C4-2B (cell line): Measurements from ENCODE around the gene ZNF354C.

Experiments
- H3K27ac ChIP-seq: fragments of 450-650 bp; 2 replicates; pipeline ENCODE4 v1.5.1; 2017
- ZFX ChIP-seq: fragments of 450-650 bp; IDR thresholded peaks from 2 replicates; pipeline ENCODE4 v1.6.1; 2017
- TF ChIP-seq, protein P1 (sequence below): fragments of 450-650 bp; conservative IDR thresholded peaks from 2 replicates; pipeline ENCODE4 v1.5.1; 2017; ENCODE audit warnings: mild to moderate bottlenecking

ZNF354C gene

DNA sequence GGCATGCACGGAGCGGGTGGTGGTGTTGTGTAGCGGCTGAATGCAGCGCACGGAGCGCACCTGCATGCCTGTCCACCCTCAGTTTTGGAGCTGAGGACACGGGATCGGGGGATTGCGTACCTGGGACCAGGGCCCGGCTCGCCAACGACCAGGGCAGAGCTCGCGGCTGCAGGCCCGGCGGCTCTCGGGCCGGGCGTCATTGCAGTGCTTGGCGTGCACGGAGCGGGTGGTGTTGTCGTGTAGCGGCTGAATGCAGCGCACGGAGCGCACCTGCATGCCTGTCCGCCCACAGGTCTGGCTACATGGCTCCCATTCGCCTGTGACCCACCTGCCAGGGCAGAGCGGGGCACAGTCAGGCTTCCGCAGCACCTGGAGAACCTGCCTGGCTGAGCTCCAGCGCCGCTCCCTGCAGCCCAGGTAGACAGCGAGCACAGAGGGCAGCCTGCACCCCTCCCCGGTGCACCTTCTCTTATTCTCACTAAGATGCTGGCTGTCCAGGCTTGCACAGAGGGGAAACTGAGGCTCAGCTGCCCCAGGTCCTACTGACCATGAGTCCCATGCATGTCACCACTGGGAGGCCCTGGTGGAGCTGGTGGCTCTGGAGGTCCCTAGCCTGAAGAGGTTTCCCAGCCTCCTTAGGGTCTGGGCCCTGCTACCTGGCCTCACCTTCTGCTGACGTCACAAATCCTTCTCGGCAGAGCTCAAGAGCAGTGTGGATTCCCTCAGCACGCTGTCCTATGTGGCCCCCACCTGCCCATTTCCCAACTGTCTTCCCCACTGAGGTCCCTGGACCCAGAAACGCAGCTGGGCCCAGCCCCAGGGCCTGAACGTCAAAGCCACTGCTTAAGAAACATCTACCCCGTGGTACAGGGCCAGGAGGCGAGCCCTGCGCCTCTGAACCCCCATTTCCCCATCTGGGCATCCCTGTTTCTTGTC lies 64.9 kb downstream of the ZNF354C start:
- TF ChIP-seq ZFX: no peak
- TF ChIP-seq, protein P1, sequence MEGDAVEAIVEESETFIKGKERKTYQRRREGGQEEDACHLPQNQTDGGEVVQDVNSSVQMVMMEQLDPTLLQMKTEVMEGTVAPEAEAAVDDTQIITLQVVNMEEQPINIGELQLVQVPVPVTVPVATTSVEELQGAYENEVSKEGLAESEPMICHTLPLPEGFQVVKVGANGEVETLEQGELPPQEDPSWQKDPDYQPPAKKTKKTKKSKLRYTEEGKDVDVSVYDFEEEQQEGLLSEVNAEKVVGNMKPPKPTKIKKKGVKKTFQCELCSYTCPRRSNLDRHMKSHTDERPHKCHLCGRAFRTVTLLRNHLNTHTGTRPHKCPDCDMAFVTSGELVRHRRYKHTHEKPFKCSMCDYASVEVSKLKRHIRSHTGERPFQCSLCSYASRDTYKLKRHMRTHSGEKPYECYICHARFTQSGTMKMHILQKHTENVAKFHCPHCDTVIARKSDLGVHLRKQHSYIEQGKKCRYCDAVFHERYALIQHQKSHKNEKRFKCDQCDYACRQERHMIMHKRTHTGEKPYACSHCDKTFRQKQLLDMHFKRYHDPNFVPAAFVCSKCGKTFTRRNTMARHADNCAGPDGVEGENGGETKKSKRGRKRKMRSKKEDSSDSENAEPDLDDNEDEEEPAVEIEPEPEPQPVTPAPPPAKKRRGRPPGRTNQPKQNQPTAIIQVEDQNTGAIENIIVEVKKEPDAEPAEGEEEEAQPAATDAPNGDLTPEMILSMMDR: no peak
- no peak overlapping the region for H3K27ac ChIP-seq

DNA sequence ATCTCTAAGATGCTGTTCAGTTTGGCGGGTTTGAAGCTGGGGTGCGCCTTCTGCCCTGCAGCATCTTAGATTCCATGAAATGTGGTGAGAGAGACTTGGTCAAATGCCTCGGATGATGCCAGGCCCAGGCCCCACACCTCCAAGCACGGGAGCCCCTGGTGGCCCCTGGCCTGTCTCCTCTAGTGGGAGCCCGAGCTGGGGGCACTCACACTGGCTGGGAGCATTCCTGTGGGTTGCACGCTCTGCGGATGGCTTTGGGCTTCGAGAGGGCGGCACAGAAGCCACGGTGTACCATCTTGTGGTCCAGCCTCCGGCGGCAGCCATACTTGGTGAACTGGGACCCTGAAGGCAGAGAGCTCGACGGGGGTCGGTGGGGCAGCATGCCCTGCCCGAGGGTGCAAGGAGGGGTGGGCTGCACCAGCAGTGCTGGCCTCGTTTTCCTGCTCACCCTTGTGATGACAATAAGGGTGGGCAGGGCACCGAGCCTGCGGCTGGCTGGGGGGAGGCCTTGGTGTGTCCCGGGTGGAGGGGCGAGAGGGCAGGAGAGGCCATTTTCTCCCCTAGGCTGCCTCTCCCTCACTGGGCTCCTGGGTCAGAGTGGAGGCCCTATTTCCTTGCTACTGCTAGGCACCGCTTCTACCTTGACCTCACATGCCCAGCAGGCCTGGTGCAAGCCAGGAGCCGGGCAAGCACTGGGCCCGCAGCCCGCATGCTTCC lies 65.8 kb downstream of the ZNF354C start:
- no peak overlapping the region for H3K27ac ChIP-seq
- TF ChIP-seq ZFX: no peak
- TF ChIP-seq, protein P1: no peak

DNA sequence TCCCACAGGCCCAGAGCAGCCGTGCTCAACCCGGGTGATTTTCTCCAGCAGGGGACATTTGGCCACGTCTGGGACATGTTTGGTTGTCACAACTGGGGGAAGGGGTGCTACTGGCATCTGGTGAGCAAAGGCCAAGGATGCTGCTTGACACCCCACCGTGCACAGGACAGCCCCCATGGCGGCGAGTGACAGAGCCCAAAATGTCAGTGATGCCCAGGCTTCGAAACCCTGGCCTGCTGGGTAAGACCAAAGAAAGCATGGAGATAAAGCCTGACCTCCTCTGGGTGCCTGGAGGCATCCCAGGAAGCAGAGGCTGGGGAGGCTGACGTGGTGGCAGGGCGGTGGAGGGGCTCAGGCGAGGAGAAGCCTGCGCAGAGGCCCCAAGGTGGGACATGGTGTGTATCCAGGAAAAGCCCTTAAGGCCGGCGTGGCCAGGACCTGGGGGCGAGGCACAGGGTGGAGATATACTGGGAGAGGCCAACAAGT lies 66.4 kb downstream of the ZNF354C start:
- no peak for TF ChIP-seq ZFX
- TF ChIP-seq, protein P1: no peak

DNA sequence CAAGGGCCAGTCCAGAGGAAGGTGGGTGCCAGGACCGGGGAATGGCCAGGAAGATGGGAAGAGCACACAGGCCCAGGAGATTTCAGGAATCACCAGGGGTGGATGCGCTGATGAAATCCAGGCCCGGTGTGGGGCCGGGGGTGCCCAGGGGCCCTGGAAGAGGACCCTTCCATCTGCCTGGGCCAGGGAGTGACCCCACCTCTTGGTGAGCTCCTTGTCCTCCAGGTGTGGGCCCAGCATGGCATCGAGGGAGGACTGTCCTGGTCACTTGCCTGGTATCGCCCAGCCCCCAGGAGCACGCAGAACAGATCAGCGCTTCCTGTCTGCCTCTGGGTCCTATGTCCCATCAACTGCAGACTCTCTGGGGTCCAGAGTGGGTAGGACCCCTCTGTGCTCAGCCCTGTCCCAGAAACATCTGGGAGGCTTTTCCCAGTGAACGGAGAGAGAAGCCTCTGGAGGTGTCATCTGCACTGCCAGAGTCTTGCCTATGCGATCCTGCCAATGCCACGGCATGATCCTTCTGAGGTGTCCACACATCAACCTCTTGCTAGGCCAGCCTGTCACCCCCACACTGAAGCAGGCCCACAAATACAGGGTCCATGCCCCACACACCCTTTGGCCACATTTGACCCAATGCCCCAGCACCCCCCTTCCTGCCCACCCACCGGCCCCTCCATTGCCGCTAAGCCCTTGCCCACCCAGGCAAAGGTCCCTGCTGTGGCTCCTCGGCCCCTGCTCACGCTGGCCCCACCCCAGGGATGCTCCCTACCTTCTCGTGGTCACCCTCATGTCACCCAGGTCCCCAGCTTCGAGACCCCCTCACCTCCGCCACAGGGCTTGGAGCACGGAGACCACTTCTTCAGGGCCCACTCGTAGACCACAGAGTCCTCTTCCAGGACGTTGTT lies 67.2 kb downstream of the ZNF354C start:
- no peak for TF ChIP-seq ZFX
- TF ChIP-seq, protein P1: no peak
- no peak overlapping the region for H3K27ac ChIP-seq

More for the DNA sequence above, 66.4 kb downstream of the ZNF354C start:
- H3K27ac ChIP-seq: no peak overlapping the region

DNA sequence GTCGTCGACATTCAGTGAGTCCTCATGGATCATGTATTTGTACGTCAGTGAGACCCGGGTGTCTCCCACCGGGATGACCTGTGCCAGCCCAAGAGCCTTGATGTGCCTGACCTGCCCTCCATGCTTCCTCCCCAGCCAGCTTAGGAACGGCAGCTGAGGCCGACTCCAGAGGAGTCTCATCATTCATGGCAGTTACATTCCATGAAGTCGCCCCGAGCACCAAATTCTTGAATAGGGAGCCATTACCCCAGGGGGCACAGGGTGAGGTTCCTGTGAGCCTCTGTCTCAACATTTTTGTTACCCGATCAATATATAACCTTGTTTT lies 67.8 kb downstream of the ZNF354C start:
- TF ChIP-seq ZFX: no peak
- TF ChIP-seq, protein P1: no peak
- no peak overlapping the region for H3K27ac ChIP-seq

DNA sequence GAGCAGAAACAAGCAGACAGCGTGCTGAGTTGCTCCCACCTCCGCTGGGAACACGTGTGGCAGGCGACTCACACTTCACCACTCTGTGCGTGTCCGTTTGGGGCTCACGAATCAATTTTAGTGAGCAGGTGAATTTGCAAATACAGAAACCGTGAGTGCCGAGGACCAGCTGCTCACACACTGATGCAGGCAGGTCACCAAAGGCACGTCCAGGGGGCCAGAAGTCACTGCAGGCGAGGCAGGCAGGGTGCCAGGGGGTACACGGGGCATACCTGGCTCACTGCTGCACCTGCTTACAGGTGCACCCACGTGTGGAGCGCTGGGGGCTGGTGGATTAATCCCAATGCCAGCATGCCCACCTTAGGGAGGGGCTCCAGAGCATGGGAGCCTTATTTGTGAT lies 68.8 kb downstream of the ZNF354C start:
- H3K27ac ChIP-seq: no peak overlapping the region
- TF ChIP-seq ZFX: no peak
- TF ChIP-seq, protein P1: no peak
